K562 (cell line): ENCODE results near the gene RNU5D-1. TPM values are rescaled to one million over a fixed set of nuclear protein-coding genes. Genes with fewer than 3 reads are reported as not detected.

Experiments
- COPS2 ChIP-seq: fragments of 450-650 bp; conservative IDR thresholded peaks from 2 replicates; pipeline ENCODE4 v1.6.1; 2016; ENCODE audit warnings: mild to moderate bottlenecking, moderate library complexity
- DNMT1 ChIP-seq: fragments of 450-650 bp; IDR thresholded peaks from 2 replicates; pipeline ENCODE4 v1.6.1; 2016; ENCODE audit warnings: antibody characterized with exemption, mild to moderate bottlenecking
- EP300 ChIP-seq: IDR thresholded peaks from 2 replicates; pipeline ENCODE4 v1.6.1; 2012; ENCODE audit warnings: low read length, improper control_type of control experiment
- ETS1 ChIP-seq: conservative IDR thresholded peaks from 2 replicates; pipeline ENCODE4 v1.6.1; 2011; ENCODE audit warnings: low read depth, mild to moderate bottlenecking, low read length; ENCODE audit not compliant: control insufficient read depth
- ETV6 ChIP-seq, 3 experiments: fragments of 150-350 bp in 1 of 3; sonication (generic) in 1 of 3; formaldehyde crosslinking in 1 of 3; IDR thresholded peaks; 2 replicates each; pipeline versions ENCODE4 v1.6.1 to v1.8.0; 2014 to 2022; ENCODE audit warnings: borderline replicate concordance in 2 of 3, low read depth in 2 of 3, antibody characterized with exemption in 1 of 3, low read length in 1 of 3, mild to moderate bottlenecking in 1 of 3, missing genetic modification reagents in 1 of 3
- EZH2 ChIP-seq: IDR thresholded peaks from 2 replicates; pipeline ENCODE4 v1.6.1; 2012; ENCODE audit warnings: low read depth, mild to moderate bottlenecking, inconsistent platforms, low read length, borderline replicate concordance
- HNRNPH1 ChIP-seq: fragments of 200-400 bp; formaldehyde crosslinking; optimal IDR thresholded peaks from 2 replicates; pipeline ENCODE3; 2017; ENCODE audit warnings: low read depth, mild to moderate bottlenecking, low read length, moderate library complexity
- KDM4B ChIP-seq, 2 experiments: fragments of 450-650 bp in 1 of 2; sonication (generic) in 1 of 2; IDR thresholded peaks; 2 replicates each; pipeline ENCODE4 v1.6.1; 2016 to 2017; ENCODE audit warnings: borderline replicate concordance in 2 of 2, antibody characterized with exemption in 1 of 2, low read depth in 1 of 2, mild to moderate bottlenecking in 1 of 2
- L3MBTL2 ChIP-seq: fragments of 450-650 bp; IDR thresholded peaks from 2 replicates; pipeline ENCODE4 v1.6.1; 2016; ENCODE audit warnings: mild to moderate bottlenecking, moderate library complexity
- LARP7 ChIP-seq: fragments of 450-650 bp; IDR thresholded peaks from 2 replicates; pipeline ENCODE4 v1.6.1; 2016
- PML ChIP-seq: IDR thresholded peaks from 2 replicates; pipeline ENCODE4 v1.6.1; 2012; ENCODE audit warnings: low read length, inconsistent platforms
- SOX6 ChIP-seq: fragments of 450-650 bp; IDR thresholded peaks from 2 replicates; pipeline ENCODE4 v1.6.1; 2014; ENCODE audit warnings: mild to moderate bottlenecking
- SP1 ChIP-seq: sonication (generic); formaldehyde crosslinking; IDR thresholded peaks from 2 replicates; pipeline ENCODE4 v1.8.1; 2022; ENCODE audit warnings: mild to moderate bottlenecking, missing genetic modification reagents
- SPI1 ChIP-seq: IDR thresholded peaks from 2 replicates; pipeline ENCODE4 v1.6.1; 2011; ENCODE audit warnings: low read depth, low read length, control low read depth, borderline replicate concordance
- TAF1 ChIP-seq: IDR thresholded peaks from 2 replicates; pipeline ENCODE4 v1.6.1; 2011; ENCODE audit warnings: mild to moderate bottlenecking, low read length, moderate library complexity; ENCODE audit not compliant: insufficient read depth, control insufficient read depth, severe bottlenecking; ENCODE audit errors: extremely low read depth
- WHSC1 ChIP-seq: IDR thresholded peaks from one replicate; pipeline ENCODE4 v1.6.1; 2012; ENCODE audit warnings: low read length, control low read depth, inconsistent platforms
- ZNF217 ChIP-seq: sonication (generic); formaldehyde crosslinking; IDR thresholded peaks from 2 replicates; pipeline ENCODE4 v1.8.0; 2022; ENCODE audit warnings: mild to moderate bottlenecking, missing genetic modification reagents
- ZNF830 ChIP-seq: fragments of 250-450 bp; sonication (Bioruptor Pico); IDR thresholded peaks from 2 replicates; pipeline ENCODE4 v1.5.0; 2021; ENCODE audit warnings: mild to moderate bottlenecking
- polyA plus RNA-seq, 8 experiments: library from polyadenylated mRNA; depleted of rRNA in 4 of 8; stranded (reverse) in 5 of 8; unstranded in 3 of 8; fragments of >200 nt; fragmentation: Nextera tagmentation in 2 of 8; fragmentation: Illumina TruSeq in 1 of 8; extraction: Ambion mirVana in 2 of 8; extraction: Trizol in 1 of 8; gene quantifications; 2 replicates each; pipeline versions ENCODE4 v1.2.1 to v1.2.3, GENCODE V29; 2011 to 2014; ENCODE audit warnings: inconsistent platforms in 1 of 8, missing spikeins in 1 of 8
- total RNA-seq, 7 experiments: library from RNA; depleted of rRNA in 6 of 7; stranded (reverse); fragments of >200 nt in 6 of 7; fragmentation: Illumina TruSeq in 2 of 7; extraction: Trizol in 2 of 7; gene quantifications; 2 replicates each; pipeline versions ENCODE4 v1.2.1 to v1.2.3, GENCODE V29; 2011 to 2021; ENCODE audit warnings: low replicate concordance in 1 of 7
- TF ChIP-seq, protein P1 (sequence below): fragments of 200-800 bp; sonication (Bioruptor generic); IDR thresholded peaks from 2 replicates; pipeline ENCODE4 v1.6.1; 2016; ENCODE audit warnings: missing genetic modification characterization, missing compliant biosample characterization
- TF ChIP-seq, protein P2 (sequence below), 2 experiments: fragments of 450-650 bp; IDR thresholded peaks; 2 replicates each; pipeline ENCODE4 v1.6.1; 2016

The RNU5D-1 gene
- total and polyA plus RNA-seq, 9 of the 15 experiments (the other 6 are each of a cell fraction or from before 2014, with no cell fraction given) = under 0.01 TPM; not detected in 8

GRCh38 chr1:44776730-44777068 is 45.7 kb upstream of the RNU5D-1 start (continued):
- TF ChIP-seq EP300 (no peak), ZNF217 (CRISPR knock-in tag) (no peak), EZH2 (no peak), PML (0 out of 2 replicates have a peak, but pooled peaks have one; percentile 14), KDM4B (IDR thresholded peaks at IDR 0.05; ENCODE audit: borderline replicate concordance in 2 of 2, low read depth in 1 of 2) (0 out of 4 replicates have a peak, but pooled peaks of 1 of the 2 experiments have one; percentile 48), SP1 (no peak), SPI1 (no peak), COPS2 (no peak), L3MBTL2 (no peak), ETS1 (no peak), DNMT1 (no peak), HNRNPH1 (no peak), ZNF830 (CRISPR knock-in tag) (no peak), LARP7 (no peak), WHSC1 (no peak), ETV6 (IDR thresholded peaks at IDR 0.05; ENCODE audit: borderline replicate concordance in 1 of 2, low read depth in 2 of 2, low read length in 1 of 2) (no peak), ETV6 (CRISPR knock-in tag; IDR thresholded peaks at IDR 0.05; ENCODE audit: borderline replicate concordance) (no peak; the same call in 1 of the 2 replicates), SOX6 (no peak), TAF1 (no peak)
- TF ChIP-seq, protein P1, sequence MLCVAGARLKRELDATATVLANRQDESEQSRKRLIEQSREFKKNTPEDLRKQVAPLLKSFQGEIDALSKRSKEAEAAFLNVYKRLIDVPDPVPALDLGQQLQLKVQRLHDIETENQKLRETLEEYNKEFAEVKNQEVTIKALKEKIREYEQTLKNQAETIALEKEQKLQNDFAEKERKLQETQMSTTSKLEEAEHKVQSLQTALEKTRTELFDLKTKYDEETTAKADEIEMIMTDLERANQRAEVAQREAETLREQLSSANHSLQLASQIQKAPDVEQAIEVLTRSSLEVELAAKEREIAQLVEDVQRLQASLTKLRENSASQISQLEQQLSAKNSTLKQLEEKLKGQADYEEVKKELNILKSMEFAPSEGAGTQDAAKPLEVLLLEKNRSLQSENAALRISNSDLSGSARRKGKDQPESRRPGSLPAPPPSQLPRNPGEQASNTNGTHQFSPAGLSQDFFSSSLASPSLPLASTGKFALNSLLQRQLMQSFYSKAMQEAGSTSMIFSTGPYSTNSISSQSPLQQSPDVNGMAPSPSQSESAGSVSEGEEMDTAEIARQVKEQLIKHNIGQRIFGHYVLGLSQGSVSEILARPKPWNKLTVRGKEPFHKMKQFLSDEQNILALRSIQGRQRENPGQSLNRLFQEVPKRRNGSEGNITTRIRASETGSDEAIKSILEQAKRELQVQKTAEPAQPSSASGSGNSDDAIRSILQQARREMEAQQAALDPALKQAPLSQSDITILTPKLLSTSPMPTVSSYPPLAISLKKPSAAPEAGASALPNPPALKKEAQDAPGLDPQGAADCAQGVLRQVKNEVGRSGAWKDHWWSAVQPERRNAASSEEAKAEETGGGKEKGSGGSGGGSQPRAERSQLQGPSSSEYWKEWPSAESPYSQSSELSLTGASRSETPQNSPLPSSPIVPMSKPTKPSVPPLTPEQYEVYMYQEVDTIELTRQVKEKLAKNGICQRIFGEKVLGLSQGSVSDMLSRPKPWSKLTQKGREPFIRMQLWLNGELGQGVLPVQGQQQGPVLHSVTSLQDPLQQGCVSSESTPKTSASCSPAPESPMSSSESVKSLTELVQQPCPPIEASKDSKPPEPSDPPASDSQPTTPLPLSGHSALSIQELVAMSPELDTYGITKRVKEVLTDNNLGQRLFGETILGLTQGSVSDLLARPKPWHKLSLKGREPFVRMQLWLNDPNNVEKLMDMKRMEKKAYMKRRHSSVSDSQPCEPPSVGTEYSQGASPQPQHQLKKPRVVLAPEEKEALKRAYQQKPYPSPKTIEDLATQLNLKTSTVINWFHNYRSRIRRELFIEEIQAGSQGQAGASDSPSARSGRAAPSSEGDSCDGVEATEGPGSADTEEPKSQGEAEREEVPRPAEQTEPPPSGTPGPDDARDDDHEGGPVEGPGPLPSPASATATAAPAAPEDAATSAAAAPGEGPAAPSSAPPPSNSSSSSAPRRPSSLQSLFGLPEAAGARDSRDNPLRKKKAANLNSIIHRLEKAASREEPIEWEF = no peak
- TF ChIP-seq, protein P2, sequence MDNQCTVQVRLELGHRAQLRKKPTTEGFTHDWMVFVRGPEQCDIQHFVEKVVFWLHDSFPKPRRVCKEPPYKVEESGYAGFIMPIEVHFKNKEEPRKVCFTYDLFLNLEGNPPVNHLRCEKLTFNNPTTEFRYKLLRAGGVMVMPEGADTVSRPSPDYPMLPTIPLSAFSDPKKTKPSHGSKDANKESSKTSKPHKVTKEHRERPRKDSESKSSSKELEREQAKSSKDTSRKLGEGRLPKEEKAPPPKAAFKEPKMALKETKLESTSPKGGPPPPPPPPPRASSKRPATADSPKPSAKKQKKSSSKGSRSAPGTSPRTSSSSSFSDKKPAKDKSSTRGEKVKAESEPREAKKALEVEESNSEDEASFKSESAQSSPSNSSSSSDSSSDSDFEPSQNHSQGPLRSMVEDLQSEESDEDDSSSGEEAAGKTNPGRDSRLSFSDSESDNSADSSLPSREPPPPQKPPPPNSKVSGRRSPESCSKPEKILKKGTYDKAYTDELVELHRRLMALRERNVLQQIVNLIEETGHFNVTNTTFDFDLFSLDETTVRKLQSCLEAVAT (IDR thresholded peaks at IDR 0.05) = peak in 1 of 2 experiments; percentile 38; a peak in 1 of 4 replicates
